ENCODE measurements around the gene KRTAP5-4. TPM values are rescaled to one million over a fixed set of nuclear protein-coding genes. Genes with fewer than 3 reads are reported as not detected.

The KRTAP5-4 gene
- total and polyA plus RNA-seq, 11 donors, result not detected

- DNase-seq (no peak), ATAC-seq (no peak)
- intact Hi-C loops (cut with DNase I), result loop anchor here in 1 of 10 donors (10.0 kb wide), 1 partner anchor 498 kb away; no protein-coding TSS in a partner anchor
- Histone ChIP-seq H3K9me3 (no peaks in the 10 kb centered on the region), H3K36me3 (no peaks in the 10 kb centered on the region), H3K27me3 (peaks cover 0 to 39% (median 0%) of the 10 kb centered on the region in 9 donors), H3K4me3 (no peak overlapping the region), H3K4me1 (peaks cover 0 to 8% (median 0%) of the 10 kb centered on the region in 12 donors), H3K27ac (no peak overlapping the region)
- 80 to 91% (median 88%) methylated on average over 7 of the region's 7 CpGs for WGBS, 4 donors
- TF ChIP-seq POLR2A (IDR thresholded peaks at IDR 0.05) (no peak), CTCF (IDR thresholded peaks at IDR 0.05) (no peak)
Measured at GRCh38 chr11:1656670-1657069, 34.7 kb upstream of the KRTAP5-4 start.

DNA sequence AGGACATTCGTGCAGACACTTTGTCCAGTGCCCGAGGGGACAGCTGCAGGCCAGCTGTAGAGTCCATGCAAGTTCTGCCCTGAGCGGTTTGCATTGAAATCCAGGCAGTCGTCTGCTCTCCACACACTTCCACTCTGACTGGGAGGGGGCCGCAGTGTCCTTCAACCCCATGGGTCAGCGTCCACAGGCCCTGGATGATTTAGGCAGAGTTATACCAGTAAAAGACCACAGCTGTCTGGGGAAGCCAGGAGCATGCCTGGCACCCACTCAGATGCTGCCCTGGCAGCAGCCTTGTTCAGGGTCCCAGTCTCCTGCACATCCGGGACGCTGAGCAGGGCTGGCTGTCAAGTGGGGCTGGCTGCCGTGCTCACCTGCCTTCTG, 34.1 kb upstream of the KRTAP5-4 start:
- DNase-seq (no peak), ATAC-seq (no peak)
- WGBS, 4 donors, result 82 to 91% (median 87%) methylated on average over 9 of the region's 9 CpGs
- no peak overlapping the region for H3K27ac ChIP-seq
- H3K4me1 ChIP-seq, result peaks cover 0 to 8% (median 0%) of the 10 kb centered on the region in 12 donors
- no peak for TF ChIP-seq POLR2A (IDR thresholded peaks at IDR 0.05)
- no peak for TF ChIP-seq CTCF (IDR thresholded peaks at IDR 0.05)
- no peaks in the 10 kb centered on the region for H3K36me3 ChIP-seq
- intact Hi-C loops (cut with DNase I), result loop anchor here in 1 of 10 donors (10.0 kb wide), 1 partner anchor 499 kb away; no protein-coding TSS in a partner anchor
- no peak overlapping the region for H3K4me3 ChIP-seq
- no peaks in the 10 kb centered on the region for H3K9me3 ChIP-seq
- peaks cover 0 to 39% (median 0%) of the 10 kb centered on the region in 9 donors for H3K27me3 ChIP-seq

DNA sequence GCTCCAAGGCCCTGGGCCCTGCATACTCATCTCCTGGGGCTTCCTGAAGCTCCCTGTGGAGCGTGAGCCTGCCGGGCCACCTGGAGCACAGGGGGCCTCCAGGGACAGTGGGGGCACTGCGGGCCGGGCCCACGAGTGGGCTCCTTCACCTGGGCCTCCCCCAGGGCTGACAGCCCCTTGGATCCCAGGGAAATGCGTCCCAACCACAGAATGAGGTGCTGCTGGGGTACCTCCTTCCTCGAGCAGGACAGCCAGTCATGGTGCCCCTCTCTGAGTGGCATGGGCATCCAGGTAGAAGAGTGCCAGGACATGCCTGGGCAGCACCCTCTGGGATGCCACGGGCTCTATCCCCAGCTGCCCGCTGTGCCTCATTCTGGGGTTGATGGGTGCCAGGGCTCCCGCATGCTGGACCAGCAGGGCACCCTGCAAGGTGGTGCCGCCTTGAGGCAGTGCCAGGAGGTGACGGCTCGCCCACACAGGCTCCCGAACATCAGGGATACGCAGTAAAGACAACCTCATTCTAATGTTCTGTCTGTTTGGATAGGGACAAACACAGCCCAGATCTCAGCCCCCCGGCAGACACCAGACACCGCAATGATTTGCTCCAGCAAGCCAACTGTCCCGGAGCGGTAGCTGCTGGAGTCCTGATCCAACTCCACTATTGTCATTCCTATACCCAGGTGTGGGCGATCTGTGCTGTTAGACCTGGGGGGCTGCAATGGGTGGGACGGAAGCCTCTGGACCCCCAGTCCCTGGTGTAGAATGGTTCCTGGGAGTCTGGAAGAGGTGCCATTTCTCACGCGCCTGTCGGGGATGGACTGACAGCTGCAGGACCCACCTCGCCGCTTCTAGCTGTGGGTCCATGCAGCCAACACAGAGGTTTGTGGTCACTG, 33.5 kb upstream of the KRTAP5-4 start:
- H3K36me3 ChIP-seq, result no peaks in the 10 kb centered on the region
- DNase-seq (no peak), ATAC-seq (no peak)
- TF ChIP-seq CTCF (IDR thresholded peaks at IDR 0.05), result no peak
- peaks cover 0 to 37% (median 0%) of the 10 kb centered on the region in 9 donors for H3K27me3 ChIP-seq
- peaks cover 0 to 8% (median 0%) of the 10 kb centered on the region in 12 donors for H3K4me1 ChIP-seq
- H3K9me3 ChIP-seq, result no peaks in the 10 kb centered on the region
- no peak overlapping the region for H3K27ac ChIP-seq
- intact Hi-C loops (cut with DNase I), result loop anchor here in 2 of 10 donors (2.0 to 10.0 kb wide), 2 partner anchors 181 to 499 kb away; no protein-coding TSS in a partner anchor
- 84 to 88% (median 86%) methylated on average over 17 to 26 of the region's 26 CpGs for WGBS, 4 donors
- no peak overlapping the region for H3K4me3 ChIP-seq
